ENCODE results near the gene RALGPS2.

GRCh38 chr1:178942285-178943198, 217.5 kb downstream of the RALGPS2 start:
- TF ChIP-seq, protein P1, sequence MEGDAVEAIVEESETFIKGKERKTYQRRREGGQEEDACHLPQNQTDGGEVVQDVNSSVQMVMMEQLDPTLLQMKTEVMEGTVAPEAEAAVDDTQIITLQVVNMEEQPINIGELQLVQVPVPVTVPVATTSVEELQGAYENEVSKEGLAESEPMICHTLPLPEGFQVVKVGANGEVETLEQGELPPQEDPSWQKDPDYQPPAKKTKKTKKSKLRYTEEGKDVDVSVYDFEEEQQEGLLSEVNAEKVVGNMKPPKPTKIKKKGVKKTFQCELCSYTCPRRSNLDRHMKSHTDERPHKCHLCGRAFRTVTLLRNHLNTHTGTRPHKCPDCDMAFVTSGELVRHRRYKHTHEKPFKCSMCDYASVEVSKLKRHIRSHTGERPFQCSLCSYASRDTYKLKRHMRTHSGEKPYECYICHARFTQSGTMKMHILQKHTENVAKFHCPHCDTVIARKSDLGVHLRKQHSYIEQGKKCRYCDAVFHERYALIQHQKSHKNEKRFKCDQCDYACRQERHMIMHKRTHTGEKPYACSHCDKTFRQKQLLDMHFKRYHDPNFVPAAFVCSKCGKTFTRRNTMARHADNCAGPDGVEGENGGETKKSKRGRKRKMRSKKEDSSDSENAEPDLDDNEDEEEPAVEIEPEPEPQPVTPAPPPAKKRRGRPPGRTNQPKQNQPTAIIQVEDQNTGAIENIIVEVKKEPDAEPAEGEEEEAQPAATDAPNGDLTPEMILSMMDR (IDR thresholded peaks at IDR 0.05 in 8 of 11, conservative IDR thresholded peaks at IDR 0.05 in 3 of 11), result no peak
- TF ChIP-seq POLR2A (IDR thresholded peaks at IDR 0.05), result no peak
- TF ChIP-seq POLR2AphosphoS5 (IDR thresholded peaks at IDR 0.05), result no peak

Measured in spleen (tissue), 7 donors.